GM10847 (cell line): ENCODE data around the gene RESF1.

Experiments used
- POLR2A ChIP-seq: IDR thresholded peaks from 2 replicates; pipeline ENCODE4 v1.6.1; 2011; ENCODE audit not compliant: insufficient read length; ENCODE audit errors: extremely low read depth

Gene RESF1

GRCh38 chr12:31989571-31990362 is 30.6 kb downstream of the RESF1 start:
- TF ChIP-seq POLR2A = no peak

GRCh38 chr12:31991146-31991545 is 31.9 kb downstream of the RESF1 start:
- no peak for TF ChIP-seq POLR2A

- no peak for TF ChIP-seq POLR2A
These were observed 32.6 kb downstream of the RESF1 start for GRCh38 chr12:31991815-31992214.

- TF ChIP-seq POLR2A = no peak
These were observed 40.5 kb downstream of the RESF1 start for GRCh38 chr12:31999692-32000091.

- no peak for TF ChIP-seq POLR2A
These were observed 41.3 kb downstream of the RESF1 start for GRCh38 chr12:32000373-32001005.

- no peak for TF ChIP-seq POLR2A
These were observed 43.8 kb downstream of the RESF1 start for GRCh38 chr12:32002848-32003493.

- TF ChIP-seq POLR2A = no peak
These were observed 44.4 kb downstream of the RESF1 start for GRCh38 chr12:32003654-32004053.

- no peak for TF ChIP-seq POLR2A
These were observed 46.4 kb downstream of the RESF1 start for GRCh38 chr12:32005496-32006125.
